Tibial nerve (tissue), 4 donors: ENCODE results near the gene PHRF1. TPM values are rescaled to one million over a fixed set of nuclear protein-coding genes. Genes with fewer than 3 reads are reported as not detected.

Source experiments
- DNase-seq, 2 donors: peaks; one replicate each; pipeline ENCODE4 v3.0.0-alpha.2; 2019; ENCODE audit warnings: low spot score in 2 of 2
- H3K27ac ChIP-seq, 4 donors: fragments of 200-600 bp; sonication (generic) in 3 of 4; one replicate each; pipeline ENCODE4 v1.5.1; 2017 to 2019; ENCODE audit warnings: mild to moderate bottlenecking in 1 of 4
- H3K27me3 ChIP-seq, 2 donors: fragments of 200-600 bp; sonication (generic) in 1 of 2; one replicate each; pipeline versions ENCODE4 v1.5.1 to v1.6.0; 2017 to 2019
- H3K36me3 ChIP-seq, 3 donors: fragments of 200-600 bp; sonication (generic); one replicate each; pipeline ENCODE4 v1.5.1; 2018 to 2019
- H3K4me1 ChIP-seq, 4 donors: fragments of 200-600 bp; sonication (generic) in 3 of 4; one replicate each; pipeline ENCODE4 v1.5.1; 2017 to 2019
- H3K4me3 ChIP-seq, 4 donors: fragments of 200-600 bp; sonication (generic) in 3 of 4; one replicate each; pipeline ENCODE4 v1.5.1; 2017 to 2019; ENCODE audit warnings: mild to moderate bottlenecking in 1 of 4, moderate library complexity in 1 of 4
- H3K9me3 ChIP-seq, 4 donors: fragments of 200-600 bp; sonication (generic) in 3 of 4; one replicate each; pipeline ENCODE4 v1.5.1; 2017 to 2019
- CTCF ChIP-seq, 5 experiments: fragments of 200-600 bp in 3 of 5; fragments of 450-650 bp in 2 of 5; sonication (generic) in 3 of 5; IDR thresholded peaks; one replicate each; pipeline ENCODE4 v1.5.1; 2016 to 2019; ENCODE audit warnings: antibody characterized with exemption in 5 of 5, mild to moderate bottlenecking in 3 of 5, moderate library complexity in 2 of 5
- EP300 ChIP-seq, 2 donors: sonication (generic); formaldehyde crosslinking; IDR thresholded peaks; one replicate each; pipeline ENCODE4 v1.6.1; 2017; ENCODE audit warnings: antibody characterized with exemption in 2 of 2, mild to moderate bottlenecking in 1 of 2
- POLR2A ChIP-seq, 2 donors: fragments of 450-650 bp; IDR thresholded peaks; one replicate each; pipeline ENCODE4 v1.6.1; 2017; ENCODE audit warnings: antibody characterized with exemption in 2 of 2, mild to moderate bottlenecking in 2 of 2, moderate library complexity in 2 of 2
- WGBS, 2 donors: methylation state at CpG; one replicate each; pipeline ENCODE4 v1.1.5; 2018; 5-methylcytosine and 5-hydroxymethylcytosine counted together
- total RNA-seq, 4 donors: library from RNA; depleted of rRNA; stranded (reverse); fragments of >200 nt; gene quantifications; one replicate each; pipeline ENCODE4 v1.1.0, GENCODE V29; 2016

The PHRF1 gene
- total RNA-seq, 4 donors from 2014 or later: 27.1 to 49.2 (median 34.9) TPM

DNA sequence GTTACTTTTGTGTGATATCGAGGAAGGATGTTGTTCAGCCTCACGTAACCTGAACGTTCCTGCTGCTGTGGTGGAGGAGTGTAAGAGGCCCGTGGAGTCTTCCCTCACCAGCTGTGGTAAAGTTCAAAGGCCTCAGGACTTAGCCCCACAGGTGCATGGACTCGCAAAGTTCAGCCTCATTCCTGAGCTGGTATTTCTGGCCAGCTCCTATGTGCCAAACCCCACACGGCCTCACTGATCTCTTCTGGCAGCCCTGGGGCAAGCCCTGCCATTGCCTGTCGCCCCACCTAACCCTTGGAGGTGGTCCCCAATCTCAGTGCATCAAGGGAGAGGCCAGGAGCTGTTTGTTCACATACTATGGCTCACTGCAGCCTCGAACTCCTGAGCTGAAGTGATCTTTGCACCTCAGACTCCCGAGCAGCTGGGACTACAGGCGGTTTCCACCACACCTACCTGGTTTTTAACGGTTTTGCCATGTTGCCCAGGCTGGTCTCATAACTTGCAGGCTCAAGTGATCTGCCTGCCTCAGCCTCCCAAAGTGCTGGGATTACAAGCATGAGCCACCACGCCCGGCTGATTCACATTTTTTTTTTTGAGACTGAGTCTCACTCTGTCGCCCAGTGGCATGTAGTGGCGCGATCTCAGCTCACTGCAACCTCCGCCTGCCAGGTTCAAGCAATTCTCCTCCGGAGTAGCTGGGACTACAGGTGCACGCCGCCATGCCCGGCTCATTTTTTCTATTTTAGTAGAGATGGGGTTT lies 2.2 kb downstream of the PHRF1 start:
- WGBS, 2 donors: 79 to 80% methylated on average over 21 of the region's 21 CpGs
- Histone ChIP-seq H3K4me1 (peaks cover 0 to 61% (median 37%) of the 10 kb centered on the region in 4 donors), H3K9me3 (no peaks in the 10 kb centered on the region), H3K27ac (no peak overlapping the region), H3K36me3 (peaks cover 0 to 25% (median 0%) of the 10 kb centered on the region in 3 donors), H3K27me3 (no peaks in the 10 kb centered on the region), H3K4me3 (peak overlapping the region in 1 of 4 donors; percentile 95)
- DNase-seq: no peak
- TF ChIP-seq EP300 (IDR thresholded peaks at IDR 0.05): no peak
- no peak for TF ChIP-seq POLR2A (IDR thresholded peaks at IDR 0.05)
- TF ChIP-seq CTCF (IDR thresholded peaks at IDR 0.05): no peak

DNA sequence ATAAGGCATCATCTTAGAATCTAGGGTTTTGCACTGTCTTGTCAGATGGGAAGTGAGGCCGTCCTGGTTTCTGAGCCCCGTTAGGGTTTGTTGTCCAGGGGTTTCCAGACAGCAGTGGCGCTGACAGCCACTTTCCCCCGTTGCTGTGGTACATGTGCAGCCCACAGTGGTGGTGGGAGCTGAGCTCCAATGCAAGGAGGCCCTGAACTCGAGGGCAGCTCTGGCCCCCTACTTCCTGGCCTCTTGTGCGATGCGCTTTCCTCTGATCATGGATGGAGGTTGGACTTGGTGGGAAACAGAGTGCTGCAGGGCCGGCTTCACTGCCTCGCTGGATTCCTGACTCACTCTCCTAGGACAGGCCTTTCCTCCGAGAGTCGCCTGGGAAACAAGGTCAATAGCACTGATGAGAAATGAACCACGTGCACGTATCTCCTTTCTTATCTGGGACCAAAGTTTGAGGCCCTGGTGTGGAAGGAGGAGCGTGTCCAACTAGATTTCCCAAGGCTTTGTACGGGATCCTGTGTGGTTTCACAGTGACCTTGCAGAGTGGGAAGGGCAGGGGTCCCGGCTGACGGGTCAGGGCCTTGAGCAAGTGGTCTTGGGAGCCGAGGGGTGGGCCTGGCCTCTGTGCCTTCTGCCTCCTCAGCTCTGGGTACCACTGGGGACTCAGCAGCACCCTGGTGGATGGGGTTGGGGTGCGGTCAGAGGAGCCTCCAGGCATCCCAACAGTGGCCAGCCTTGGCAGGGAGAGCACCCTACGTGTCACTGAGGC lies 3.7 kb downstream of the PHRF1 start:
- peaks cover 0 to 38% (median 4%) of the 10 kb centered on the region in 3 donors for H3K36me3 ChIP-seq
- 77 to 78% methylated on average over 19 to 20 of the region's 20 CpGs for WGBS, 2 donors
- H3K9me3 ChIP-seq: no peaks in the 10 kb centered on the region
- H3K4me3 ChIP-seq: no peak overlapping the region
- TF ChIP-seq CTCF (IDR thresholded peaks at IDR 0.05): no peak
- no peak for TF ChIP-seq EP300 (IDR thresholded peaks at IDR 0.05)
- no peak for TF ChIP-seq POLR2A (IDR thresholded peaks at IDR 0.05)
- no peak overlapping the region for H3K27ac ChIP-seq
- no peak for DNase-seq
- H3K27me3 ChIP-seq: no peaks in the 10 kb centered on the region
- peaks cover 0 to 52% (median 35%) of the 10 kb centered on the region in 4 donors for H3K4me1 ChIP-seq

DNA sequence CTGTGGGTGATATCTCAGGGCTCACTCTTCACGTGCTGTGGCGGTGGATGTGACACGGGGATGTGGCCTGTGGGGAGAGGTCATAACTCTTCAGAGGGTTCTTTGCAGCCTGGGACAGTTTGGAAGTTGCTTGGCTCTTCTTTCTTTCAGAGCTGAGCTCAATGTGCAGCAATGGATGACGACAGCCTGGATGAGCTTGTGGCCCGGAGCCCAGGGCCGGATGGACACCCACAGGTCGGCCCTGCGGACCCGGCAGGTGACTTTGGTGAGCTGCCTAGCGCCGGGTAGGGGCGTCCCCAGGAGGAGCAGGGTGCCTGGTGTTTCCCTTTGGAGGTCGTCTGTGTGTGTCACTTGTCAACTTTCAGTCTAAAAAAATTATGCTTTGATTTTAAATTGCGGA lies 5.1 kb downstream of the PHRF1 start:
- Histone ChIP-seq H3K4me1 (peaks cover 0 to 46% (median 30%) of the 10 kb centered on the region in 4 donors), H3K36me3 (peaks cover 0 to 46% (median 4%) of the 10 kb centered on the region in 3 donors), H3K27me3 (no peaks in the 10 kb centered on the region), H3K27ac (no peak overlapping the region), H3K4me3 (no peak overlapping the region), H3K9me3 (no peaks in the 10 kb centered on the region)
- 81 to 87% methylated on average over 14 of the region's 14 CpGs for WGBS, 2 donors
- no peak for DNase-seq
- TF ChIP-seq EP300 (IDR thresholded peaks at IDR 0.05) (no peak), POLR2A (IDR thresholded peaks at IDR 0.05) (no peak), CTCF (IDR thresholded peaks at IDR 0.05) (no peak)

DNA sequence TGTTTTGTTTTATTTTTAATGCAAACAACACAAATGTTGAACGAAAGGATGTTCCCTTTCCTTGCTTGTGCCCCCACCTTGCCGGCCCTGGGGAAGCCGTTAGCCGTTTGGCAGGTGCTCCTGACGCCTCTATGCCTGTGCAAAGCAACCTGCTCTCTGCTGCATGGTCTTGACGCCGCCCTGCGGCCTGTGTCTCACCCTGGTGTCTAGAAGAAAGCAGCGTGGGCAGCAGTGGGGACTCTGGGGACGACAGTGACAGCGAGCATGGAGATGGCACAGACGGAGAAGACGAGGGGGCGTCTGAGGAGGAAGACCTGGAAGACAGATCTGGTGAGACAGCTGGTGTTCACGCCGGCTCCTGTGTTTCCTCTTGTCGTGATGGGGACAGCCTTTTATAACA lies 5.5 kb downstream of the PHRF1 start:
- peaks cover 0 to 46% (median 30%) of the 10 kb centered on the region in 4 donors for H3K4me1 ChIP-seq
- no peak overlapping the region for H3K27ac ChIP-seq
- no peak overlapping the region for H3K4me3 ChIP-seq
- no peak for TF ChIP-seq CTCF (IDR thresholded peaks at IDR 0.05)
- TF ChIP-seq EP300 (IDR thresholded peaks at IDR 0.05): no peak
- TF ChIP-seq POLR2A (IDR thresholded peaks at IDR 0.05): no peak
- no peak for DNase-seq
- H3K36me3 ChIP-seq: peaks cover 0 to 50% (median 4%) of the 10 kb centered on the region in 3 donors
- 84 to 88% methylated on average over 17 of the region's 17 CpGs for WGBS, 2 donors
- H3K27me3 ChIP-seq: no peaks in the 10 kb centered on the region
- H3K9me3 ChIP-seq: no peaks in the 10 kb centered on the region

- Histone ChIP-seq H3K36me3 (peaks cover 0 to 71% (median 4%) of the 10 kb centered on the region in 3 donors), H3K27me3 (no peaks in the 10 kb centered on the region), H3K4me3 (no peak overlapping the region), H3K27ac (no peak overlapping the region), H3K9me3 (no peaks in the 10 kb centered on the region), H3K4me1 (peaks cover 0 to 23% (median 8%) of the 10 kb centered on the region in 4 donors)
- 95 to 98% methylated on average over 10 of the region's 10 CpGs for WGBS, 2 donors
- DNase-seq: no peak
- no peak for TF ChIP-seq POLR2A (IDR thresholded peaks at IDR 0.05)
Measured at GRCh38 chr11:584287-584686, 8.0 kb downstream of the PHRF1 start.
